Measurements from ENCODE around the gene DUSP6.

The DUSP6 gene

DNA sequence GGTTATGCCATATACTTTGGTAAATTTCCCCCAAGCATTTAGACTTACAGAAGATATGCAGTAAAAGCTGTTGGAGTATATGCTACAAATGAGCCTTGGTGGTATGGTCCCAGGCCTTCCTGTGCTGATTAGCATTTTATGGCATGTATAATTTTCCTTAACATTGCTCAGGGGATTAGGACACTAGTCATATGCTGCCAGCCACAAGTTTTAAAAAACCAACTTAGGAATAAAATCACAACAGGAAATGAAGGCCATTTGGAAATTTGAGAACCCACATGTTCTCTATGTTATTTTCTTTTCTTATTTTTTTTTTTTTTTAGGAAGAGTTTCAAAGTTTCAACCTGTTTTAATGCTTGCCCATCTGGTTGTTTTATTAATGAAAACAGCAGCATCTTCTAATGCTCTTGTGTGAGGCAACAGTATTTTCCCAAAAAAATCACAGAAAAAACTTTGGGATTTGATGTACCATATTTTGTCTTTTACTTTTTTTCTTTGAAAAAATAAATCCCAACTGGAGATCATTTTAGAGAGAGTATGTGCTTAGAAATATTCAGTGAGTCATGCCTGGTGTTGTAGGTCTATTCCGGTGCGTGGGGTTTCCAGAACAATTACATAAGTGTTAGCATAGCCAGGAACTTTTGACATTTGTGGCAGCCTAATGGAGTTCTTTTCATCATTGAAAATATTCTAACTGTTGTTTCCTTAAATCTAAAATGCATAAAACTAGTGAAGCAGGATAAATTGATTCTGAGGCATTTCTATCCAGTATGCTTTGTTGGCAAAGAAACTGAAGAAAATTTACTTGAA is 21.7 kb upstream of the DUSP6 start:
- DNase-seq: no peak

DNA sequence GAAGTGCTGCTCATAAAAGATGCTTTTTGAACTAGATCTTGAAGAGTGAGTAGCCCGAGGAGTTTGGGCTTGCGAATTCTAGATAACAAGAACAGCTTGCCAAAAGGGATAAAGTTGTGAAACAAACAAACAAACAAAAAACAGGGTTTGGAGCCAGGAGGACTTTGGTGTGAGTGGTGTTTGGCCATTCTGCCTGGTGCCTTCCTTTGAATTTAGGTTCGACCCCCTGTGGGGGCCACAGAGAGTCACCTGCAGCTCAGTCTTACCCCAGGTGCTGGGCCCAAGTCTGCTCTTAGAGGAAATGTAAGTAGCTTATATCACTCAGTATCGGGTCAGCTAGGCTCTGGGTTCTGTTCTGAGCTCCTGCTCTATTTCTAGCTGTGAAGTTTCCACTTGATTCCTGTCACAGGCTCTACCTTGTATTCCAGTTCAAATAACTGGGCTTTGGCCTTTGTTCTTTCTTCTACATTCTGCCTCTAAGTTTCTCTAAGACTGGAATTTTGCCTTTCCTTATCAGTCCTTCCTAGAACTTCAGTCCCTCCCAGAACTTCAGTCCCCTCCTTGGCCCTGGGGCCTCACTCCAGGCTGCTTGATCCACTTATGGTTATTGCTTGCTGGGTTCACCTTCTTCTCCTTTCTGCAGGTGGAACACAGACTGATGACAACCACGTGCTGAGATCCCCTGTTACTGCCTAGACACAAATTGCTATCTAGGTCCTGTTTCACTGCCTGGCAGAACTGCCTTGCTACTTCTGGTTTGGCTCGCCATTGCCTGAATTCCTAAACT is 20.5 kb upstream of the DUSP6 start:
- DNase-seq: no peak

DNA sequence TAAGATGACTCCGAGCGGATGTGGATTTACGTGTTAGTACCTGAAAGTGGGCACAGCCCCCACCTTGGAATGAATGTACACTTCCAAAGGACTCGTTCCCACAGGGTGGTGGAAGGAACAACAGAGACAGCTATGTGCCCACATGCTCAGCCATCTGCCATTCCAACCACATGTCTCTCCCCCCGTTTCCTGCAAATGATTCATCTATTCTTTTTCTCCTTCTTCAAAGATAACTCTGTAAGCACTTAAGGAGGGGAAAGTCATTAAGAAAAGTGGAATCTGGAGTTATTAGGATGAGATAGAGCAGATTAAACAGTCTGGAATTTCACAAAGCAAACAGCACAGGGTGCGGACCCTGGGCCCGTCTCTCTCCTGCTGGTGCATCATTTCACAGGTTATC is 18.5 kb upstream of the DUSP6 start:
- DNase-seq: no peak

DNA sequence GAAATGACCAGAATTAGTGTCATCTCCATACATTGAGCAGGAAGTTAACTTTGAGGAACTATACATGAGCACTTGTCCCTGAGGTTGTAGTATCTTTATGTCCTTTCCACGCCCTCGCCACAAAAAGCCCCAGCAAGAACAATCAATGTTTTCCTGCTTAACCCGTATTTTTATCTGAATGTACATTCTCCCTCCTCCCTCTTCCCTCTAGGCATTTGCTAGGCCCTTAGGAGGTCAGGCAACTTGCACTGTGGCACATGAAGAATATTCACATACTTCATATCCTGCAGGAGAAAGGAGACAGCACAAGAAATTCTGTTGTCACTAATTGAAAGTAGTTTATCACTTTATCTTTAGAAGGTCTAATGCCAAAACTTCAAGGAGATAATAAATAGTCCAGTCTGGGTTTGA is 18.1 kb upstream of the DUSP6 start:
- DNase-seq: no peak

DNA sequence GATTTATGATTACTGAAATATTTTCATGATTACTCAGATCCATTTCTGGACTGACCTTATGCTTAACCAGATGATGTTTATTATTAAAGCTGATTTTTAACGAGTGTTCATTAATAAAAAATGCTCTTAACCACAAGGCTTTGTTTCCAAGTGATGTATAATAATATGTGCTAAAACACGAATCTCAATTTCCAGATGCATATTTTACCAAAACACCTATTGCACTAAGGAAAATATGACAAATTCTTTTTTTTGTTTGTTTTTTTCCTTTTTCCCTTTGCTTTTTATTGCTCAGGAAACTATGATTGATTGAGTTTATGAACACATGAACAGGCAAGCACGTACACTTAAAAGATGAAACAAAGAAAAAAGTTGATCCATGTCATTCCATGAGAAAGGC is 16.9 kb upstream of the DUSP6 start:
- no peak for DNase-seq

DNA sequence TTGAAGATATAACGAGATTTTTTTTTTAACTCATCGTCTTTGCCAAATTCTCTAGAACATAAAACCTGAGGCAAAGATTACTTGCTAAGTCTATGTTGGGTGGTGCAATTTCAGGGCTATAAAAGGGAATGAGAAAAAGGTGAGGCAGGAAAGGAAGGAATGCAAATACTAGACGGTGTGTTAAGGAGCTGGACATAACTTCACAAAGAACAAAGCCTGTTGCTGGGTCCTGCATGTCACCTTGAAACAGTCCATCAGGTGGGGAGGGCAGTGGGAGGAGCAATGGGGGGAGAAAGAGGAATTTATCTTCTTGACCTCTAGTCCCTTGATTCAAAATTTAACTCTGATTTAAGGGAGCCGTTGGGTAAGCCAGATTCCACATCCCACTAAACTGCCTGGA is 16.1 kb upstream of the DUSP6 start:
- no peak for DNase-seq

DNA sequence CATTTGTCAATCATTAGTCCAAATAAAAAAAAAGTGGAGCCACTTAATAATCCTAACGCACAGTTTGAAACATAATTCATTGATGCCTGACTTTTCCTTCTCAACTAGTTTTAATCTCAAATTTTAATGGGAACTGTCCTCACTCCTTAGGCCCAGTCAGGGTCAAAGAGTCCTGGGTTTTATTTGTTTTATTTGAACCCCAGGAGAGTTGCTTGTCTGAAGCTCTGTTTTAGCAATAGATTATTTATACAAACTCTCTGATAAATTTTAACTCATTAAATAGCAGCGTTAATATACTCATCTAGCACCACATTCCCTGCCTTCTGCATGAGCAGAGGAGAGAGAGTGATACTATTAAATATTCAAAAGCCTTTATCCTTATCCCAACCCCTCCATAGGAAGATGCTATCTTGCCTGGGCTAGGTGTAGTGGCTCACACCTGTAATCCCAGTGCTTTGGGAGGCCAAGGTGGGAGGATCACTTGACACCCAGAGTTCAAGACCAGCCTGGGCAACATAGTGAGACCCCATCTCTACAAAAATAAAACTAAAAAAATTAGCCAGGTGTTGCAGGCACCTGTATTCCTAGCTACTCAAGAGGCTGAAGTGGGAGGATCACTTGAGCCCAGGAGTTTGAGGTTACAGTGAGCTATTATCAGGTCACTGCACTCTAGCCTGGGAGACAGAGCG is 14.5 kb upstream of the DUSP6 start:
- DNase-seq: no peak

DNA sequence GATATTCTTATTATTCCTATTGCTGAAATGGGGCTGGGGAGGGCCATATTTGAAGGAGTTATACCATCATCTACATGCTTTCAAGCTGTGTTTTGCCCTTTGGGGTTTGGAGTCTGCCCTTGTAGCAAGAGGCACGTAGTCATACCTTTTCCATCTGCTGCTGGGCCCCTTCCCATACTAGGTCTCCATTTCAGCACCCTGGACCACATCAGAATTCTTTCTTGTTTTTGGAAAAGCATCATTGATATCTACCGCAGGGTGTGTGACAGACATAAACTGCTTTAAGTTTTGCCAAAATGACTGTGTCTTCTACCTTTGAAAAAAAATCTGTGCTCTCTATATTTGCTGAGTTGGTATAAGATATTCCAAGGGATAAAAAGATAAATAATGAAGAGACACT is 12.3 kb upstream of the DUSP6 start:
- no peak for DNase-seq

DNA sequence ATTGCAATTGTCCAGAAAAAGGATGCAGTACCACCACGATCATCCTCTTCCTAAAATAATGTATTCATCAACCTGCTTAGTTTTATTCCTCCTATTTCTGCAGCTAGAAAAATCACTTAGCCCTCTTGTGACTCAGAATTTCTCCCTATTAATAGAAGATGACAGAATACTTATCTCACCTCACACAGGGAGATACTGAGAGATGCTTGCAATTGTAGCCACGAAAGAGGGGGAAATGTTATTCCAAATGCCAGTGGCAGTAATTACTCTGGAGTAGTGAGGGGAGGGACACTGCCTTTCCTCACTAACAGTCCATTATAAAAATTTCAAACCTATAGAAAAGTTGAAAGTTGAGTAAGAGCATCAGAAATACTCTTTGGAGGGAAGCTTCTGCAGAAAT is 11.8 kb upstream of the DUSP6 start:
- no peak for DNase-seq

DNA sequence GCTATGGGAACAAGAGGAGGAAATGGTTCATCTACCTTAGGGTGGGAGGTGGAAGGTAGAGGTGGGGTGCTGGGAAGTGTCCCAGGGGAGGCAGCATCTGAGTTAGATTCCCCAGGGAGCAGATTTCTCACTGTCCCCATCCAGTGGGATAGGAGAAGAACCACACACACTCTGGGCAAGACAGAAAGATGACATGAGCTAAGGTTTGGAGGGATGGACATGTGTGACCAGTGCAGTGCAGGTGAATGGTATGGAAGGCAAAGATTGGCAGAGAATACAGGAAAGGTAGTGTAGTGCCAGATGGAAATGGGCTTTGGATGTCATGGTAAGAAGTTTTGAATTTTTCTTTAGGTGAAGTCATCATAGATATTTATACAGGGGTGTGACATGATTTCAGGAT is 11.3 kb upstream of the DUSP6 start:
- DNase-seq: no peak

DNA sequence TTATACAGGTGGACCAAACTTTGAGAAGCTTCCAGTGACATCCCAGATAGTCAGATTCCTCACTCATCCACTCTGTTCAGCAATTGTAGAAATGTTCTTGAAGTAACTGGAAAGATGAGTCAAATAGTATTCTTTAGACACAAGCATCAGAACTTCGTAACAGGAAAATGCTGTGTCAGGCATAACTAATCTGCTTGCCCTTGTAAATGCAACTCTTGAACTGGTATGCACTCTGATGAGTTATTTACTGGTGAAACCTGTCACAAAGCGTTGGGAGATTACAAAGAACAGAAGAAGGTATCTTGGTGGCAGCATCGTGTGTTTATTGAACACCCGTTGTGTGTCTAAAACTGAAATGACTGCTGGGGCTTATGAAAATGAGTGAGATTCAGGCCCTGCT is 10.8 kb upstream of the DUSP6 start:
- DNase-seq: no peak

DNA sequence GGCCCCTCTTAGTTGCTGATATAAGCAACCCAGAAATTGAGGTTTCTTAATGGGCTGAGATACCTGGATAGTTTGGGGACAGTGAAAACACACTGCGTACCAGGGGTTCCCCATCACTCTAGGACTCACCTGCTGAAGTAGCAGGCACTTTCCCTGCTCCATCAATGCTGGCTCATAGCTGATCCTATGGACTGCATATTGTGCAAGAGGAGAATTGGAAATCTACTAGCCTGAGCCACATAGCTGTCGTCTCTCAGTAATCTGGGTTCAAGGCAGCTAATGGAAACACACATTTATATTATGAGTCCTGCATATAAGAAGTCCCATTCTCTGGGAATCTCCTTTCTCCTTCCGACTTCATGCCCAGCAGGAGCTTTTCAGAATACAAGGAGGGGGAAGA is 7.3 kb upstream of the DUSP6 start:
- DNase-seq: no peak

DNA sequence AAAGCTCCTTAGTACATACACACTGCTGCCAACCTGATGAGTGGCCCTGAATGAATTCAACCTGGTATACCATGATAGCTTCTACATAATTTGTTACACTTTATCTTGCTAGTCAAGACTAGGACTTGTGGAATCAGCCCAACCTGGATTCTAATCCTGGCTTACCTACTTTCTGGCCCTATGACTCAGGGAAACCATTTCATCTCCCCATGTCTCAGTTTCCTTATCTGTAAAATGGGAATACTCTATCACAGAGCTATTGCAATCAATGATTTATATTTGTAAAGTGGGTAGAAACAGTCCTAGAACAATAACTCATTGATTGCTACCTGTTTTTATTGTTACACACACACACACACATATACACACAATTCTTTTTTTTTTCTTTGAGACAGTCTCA is 6.5 kb upstream of the DUSP6 start:
- no peak for DNase-seq

DNA sequence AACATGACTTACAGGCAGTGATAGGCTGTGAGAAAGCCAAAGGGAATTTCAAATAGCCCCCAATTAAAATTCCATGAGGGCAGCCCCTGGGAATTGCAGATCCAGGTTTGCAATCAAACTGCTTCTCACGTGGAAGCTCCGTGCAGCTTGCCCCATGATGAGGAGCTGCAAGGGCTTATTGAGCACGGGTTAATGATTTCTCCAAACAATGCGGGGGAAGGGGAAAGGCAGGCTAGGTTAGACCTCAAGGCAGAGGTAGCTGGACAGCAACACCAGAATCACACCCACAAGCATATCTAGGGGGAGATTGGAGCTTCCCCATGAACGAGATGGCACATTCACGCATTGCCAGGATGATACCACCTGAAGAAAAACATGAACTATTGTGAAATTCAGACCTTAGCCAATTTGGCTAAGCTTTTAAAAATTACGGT is 5.0 kb upstream of the DUSP6 start:
- no peak for DNase-seq

DNA sequence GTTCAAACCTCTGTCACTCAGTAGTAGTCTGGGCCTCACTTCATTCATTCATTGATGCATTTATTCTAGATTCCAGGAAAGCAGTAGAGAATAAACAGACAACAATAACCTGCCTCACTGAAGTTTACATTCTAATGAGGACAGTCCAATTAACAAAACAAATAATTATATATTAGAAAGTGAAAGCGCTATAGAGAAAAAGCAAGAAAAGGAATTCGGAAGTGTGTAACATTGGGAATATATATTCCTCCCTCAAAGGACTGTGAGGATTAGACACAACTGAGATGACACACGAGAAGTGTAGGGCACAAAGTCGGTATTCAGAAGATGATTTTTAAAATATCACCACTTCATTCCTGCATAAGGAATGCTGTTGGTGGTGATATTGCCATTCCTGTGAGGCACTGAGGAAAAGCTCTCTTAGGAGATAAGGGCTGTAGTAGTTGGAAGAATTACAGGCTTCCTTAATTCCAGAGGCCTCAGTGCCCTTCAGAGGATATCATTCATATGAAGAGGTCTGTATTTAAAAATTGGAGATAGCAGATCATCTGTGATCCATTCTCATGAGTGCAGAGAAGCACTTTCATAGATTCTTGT is 3.9 kb upstream of the DUSP6 start:
- DNase-seq: no peak

DNA sequence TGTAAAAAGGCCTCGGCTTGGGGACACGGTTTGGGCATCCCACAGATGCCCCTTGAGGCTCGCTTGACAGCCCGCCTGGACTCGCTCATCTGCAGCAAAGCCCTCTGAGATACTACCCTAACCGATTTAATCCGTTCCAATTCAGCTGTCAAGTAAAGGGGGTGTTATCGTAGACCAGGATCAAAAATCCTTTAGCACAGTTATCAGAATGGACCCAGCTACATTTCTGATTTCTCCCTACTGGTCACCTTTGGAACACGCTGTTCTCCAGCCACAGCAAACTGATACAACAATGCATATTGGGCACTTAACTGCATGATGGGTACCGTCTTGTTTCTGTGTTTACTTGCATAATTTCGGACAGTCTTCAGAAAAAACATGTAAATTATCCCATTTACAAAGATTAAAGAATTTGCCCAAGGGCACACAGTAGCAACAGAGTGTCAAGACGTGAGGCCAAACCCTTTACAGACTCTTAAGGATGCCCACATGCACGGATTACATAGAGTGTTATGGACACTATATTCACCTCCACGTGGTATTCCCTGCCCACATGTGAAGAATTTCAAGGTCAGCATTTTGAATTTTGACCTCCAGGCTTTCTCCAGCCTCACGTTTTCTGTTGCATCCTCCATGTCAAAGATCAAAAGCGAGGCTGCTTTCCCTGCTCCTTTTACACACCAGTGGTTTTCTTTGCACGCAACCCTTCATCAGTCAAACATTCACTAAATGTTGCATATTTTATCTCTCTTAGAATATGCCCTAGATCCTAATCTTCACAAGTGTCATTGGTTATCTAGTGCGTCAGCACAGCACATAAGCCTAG is 3.2 kb upstream of the DUSP6 start:
- DNase-seq: no peak

DNA sequence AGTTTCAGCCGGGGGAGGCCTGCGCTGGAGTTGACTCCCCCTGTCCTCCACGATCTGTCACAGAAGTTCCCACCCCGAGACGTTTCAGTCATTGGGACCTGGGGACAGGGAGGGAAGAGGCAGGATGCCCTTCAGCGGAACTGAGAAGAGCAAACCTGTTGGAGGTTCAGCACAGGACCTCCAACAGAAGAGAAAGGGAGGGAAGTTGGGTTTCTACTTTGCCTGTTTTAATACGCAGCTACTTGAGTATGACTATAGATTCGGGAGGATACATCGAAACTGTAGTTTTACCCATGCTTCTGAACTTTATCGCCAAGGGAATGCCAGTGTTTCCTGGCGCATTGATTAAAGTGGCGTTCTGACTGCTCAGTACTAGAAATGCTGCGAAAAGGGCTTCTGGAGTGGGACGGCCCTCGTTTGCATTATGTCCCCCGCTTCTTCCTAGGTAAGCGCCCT is 2.3 kb upstream of the DUSP6 start:
- DNase-seq: no peak

DNA sequence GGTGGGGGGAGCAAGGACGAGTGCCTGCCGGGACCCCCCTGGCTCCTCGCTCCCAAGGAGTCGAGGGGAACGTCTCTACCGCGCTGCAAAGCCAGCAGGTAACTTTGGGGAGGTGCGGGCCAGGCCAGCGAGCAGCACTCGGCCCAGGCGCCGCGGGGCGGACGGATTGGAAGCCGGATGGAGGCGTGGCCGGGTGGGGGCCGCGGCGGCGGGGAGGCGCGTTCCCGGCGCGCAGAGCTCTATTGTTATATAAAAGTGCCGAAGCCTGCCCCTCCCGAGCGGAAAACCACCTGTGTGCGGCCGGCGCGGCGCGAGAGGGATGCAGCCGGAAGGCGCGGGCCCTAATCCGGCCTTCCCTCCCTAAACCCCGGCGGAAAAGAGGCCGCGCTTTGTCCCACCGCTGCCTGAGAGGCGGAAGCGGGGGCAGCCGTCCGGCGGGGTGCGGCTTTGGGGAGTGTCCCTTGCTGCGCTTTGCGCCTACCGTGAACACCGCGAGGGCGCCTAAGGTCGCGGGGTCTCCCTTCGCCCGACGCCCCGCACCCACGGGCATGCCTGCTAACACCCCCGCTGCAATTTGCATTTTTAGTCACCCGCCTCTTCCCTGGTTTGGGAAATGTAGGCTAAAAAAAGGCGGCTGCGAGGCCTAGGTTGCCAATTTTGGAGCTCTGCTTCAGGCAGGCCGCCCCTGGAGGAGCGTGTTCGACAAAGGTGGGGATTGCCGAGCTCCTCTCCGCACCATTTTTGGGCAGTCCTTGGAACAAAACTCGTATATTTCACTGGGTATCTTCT is 1.7 kb upstream of the DUSP6 start:
- peak; percentile 56 for DNase-seq

DNA sequence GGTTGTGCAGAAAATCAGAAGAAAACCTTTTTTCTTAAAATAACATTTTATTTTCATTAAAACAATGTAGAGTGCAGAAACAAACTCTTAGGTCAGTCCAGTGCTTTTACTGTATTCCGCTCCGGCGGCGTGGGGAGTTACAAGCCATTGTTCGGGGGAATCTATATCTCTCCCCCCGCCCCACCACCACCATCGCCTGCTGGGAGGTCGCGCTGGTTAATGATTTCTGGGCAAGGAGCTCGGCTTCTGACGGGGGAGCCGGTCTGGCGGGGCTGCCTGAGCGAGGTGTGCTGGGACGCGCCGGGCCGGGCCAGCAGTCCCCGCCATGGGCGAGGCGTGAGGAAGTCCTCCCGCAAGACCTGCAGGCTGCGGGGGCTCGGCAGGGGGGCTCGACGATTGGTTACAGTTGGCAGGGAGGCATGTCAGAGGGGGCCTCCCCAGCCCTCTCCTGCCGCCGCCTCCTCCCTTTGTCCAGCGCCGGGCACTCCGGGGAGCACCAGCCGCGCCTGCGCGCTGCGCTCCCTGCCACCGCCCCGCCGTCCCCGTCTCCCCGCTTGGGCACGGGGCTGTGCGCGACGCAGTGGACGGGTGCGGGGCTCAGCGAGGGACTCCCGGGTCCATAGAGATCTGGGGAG is 1.0 kb upstream of the DUSP6 start:
- DNase-seq: peak; percentile 31

DNA sequence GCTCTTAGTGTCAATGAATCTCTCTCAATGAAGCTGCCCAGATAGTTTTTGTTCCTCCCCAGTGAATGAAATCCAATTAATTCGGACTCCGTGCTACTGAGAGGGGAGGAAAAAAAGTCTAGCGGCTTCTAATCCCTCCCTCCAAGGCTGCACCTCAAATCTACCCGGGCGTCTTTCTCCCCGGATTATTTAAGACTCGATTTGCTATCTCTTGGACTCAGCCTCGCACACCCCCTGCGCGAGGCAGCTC is 134 bp downstream of the DUSP6 start:
- no peak for DNase-seq

DNA sequence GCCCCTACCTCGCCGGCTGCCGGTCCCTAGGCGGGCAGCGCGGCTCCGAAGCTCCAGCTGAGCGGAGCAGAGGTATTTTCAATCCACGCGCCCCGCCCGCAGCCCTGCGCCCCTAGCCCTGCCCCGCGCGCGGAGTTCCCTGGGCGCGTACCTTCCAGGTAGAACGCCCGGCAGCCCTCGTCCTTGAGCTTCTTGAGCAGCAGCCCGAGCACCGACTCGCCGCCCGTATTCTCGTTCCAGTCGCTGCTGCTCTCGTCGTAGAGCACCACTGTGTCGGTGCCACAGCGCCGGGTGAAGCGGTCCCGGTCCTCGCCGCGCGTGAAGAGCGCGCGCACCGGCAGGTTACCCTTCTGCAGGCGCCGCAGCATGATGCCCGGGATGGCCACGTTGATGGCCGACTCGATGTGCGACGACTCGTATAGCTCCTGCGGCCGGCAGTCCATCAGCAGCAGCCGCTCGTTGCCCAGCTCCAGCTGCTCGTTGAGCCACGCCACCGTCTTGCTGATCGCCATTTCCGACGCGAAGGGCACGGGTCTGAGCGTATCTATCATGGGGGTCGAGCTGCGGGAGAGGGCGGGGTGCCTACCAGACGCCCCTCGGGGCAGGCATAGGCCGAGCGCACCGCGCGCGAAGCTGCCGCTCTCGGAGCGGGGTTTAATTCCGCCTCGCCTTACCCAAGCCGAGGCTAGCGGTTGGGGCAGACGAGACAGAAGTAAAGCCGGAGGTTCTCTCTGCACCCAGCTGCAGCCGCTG is 636 bp downstream of the DUSP6 start:
- DNase-seq: peak; percentile 26
